ENCODE data around the gene ME1. TPM values are rescaled to one million over a fixed set of nuclear protein-coding genes. Genes with fewer than 3 reads are reported as not detected.
A peak's percentile ranks its signal among the peaks of the same experiment; 100 is the strongest.
"Not testable (repeated sequence)": the region's sequence is repeated elsewhere in the genome, so short reads cannot be mapped to it uniquely, and the experiment has no call there.

Gene ME1
- total RNA-seq, 1 donor from 2014 or later, result 7.8 TPM

DNA sequence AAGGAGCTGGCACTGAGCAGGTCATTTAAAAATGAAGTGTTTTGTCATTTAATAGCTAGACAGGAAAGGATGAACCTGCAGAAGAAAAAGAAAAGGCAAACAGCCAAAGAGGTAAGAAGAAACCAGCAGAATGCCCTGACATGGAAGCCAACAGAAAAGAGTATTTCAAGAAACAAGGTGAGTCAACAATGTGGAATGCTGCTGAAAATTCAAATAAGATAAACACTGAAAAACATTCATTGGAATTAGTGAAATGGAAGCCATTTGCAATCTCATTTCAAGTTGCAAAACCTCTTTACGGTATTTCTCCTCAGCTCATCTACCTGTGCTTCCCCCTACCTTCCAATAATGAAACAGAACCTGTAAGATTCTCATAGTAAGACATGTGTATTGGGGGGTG is 178.1 kb downstream of the ME1 start:
- peak; percentile 15 for DNase-seq

DNA sequence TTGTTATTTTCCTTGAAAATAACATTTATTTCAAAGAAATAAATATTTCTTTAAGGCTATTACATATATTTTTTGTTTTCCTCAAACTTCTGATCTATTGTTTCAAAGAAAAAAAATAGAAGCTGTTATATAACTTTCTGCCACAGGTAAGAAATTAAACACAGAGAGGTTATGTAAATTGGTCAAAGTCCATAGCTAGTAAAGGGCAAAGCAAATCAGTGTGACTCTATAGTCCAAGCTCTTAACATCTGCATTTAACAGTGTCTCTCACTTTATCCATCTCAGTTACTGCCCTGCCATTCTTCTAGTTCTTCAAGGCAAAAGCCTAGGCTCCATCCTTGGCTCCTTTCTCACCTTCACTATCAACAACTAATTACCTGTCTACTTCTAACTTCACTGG is 180.6 kb downstream of the ME1 start:
- no peak for DNase-seq

- DNase-seq, result no peak
These were observed 183.4 kb downstream of the ME1 start for GRCh38 chr6:83247471-83247870.

DNA sequence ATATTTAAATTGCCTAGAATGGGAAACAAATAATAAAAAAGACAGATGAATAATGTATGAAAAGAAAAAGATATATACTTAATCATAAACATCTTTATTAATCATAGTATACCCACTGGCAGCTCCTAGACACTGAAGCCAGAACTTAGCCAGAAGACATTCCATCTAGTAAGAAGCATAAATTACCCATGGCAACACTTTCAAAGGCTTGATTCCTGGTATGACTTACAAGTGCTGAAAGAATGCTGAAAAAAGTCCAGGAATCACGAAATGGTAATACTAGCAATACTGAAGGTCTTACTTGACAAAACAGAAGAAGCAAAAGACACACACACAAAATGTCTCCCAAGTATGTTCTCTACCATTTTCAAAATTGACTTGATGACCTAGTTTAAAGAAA is 199.7 kb downstream of the ME1 start:
- no peak for DNase-seq

- peak; percentile 5 for DNase-seq
These were observed 204.3 kb downstream of the ME1 start for GRCh38 chr6:83226517-83226916.

DNA sequence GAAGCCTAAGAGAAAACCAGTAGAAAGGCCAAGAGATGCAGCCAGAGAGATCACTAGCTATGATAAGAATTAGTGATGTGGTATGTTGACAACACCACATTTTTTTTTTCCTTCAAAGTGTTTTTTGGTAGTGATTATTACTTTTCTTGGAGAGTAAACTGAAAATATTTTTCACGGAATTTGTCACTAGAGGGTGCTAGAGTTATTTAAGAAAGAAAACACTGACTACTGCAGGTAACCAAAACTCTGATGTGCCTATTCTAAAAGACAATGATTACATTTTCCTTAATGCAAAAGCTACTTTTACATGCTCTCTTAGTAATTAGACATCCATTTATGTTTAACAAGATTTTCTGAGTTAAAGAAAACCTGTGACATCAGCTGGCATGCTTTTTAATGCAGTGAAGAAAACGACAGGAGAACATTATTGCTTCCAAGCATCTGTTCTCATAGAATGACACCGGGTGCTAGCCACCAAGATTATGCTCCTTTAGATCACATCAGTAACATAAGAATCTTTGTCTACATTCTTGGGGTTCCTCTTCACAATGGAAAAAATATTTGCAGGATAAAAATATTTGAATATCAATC is 208.9 kb downstream of the ME1 start:
- peak; percentile 66 for DNase-seq

- no peak for DNase-seq
These were observed 209.6 kb downstream of the ME1 start for GRCh38 chr6:83221276-83221675.

GRCh38 chr6:83220121-83220520 is 210.7 kb downstream of the ME1 start:
- DNase-seq, result no peak

DNA sequence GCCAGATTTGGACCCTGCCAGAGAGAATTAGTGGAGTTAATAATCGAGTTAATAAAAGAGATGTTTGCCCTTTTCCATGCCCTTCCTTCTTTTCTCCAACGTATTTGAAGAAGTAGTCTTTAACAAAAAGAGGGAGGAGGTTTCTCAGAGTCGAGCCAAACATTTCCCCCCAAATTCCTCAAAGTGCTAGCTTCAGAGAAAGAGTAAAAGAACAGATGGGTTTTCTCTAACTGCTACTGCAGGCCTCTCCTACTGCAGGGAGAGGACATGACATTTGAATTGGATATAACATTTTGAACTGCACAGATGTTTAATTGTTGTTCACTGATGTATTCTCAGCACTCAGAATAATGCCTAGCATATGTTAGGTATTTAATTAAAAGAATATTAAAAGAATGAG is 212.2 kb downstream of the ME1 start:
- no peak for DNase-seq

DNA sequence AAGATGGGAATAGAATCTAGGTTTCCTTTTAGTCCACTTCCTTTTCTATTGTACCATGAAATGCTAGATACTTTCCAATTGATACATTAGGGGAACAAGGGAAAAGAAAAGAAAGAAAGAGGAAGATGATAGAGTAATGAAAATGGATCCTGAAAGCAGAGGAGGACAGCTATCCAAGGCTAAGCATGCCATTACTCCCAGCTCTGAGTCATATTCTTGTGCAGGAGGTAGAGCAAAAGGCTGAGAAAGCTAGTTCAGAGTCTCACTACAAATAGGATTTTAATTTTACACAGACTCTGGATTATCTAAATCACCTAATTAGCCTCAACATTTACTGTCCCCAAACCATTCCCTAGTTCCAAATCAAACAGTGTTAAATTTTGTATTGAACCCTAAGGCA is 214.0 kb downstream of the ME1 start:
- no peak for DNase-seq

GRCh38 chr6:83215131-83216047 is 215.5 kb downstream of the ME1 start:
- DNase-seq, result peak; percentile 91

DNA sequence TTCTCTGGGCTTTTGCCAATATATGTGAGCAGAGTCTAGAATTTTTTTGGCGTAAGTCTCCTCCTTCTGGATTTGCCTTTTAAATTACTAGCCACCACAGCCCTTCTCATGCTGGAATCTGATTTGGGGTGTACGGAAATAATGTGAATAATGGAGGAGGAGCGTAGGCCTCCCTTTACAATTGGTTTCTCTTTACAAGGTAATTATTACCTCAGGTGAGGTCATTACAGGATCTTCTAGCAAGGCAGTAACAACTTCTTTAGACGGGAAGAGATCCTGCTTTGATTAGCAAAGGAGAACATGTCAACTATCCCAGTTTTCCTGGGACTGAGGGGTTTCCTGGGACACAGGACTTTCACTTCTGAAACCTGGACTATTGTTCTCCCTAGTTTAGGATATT is 228.8 kb downstream of the ME1 start:
- no peak for DNase-seq

DNA sequence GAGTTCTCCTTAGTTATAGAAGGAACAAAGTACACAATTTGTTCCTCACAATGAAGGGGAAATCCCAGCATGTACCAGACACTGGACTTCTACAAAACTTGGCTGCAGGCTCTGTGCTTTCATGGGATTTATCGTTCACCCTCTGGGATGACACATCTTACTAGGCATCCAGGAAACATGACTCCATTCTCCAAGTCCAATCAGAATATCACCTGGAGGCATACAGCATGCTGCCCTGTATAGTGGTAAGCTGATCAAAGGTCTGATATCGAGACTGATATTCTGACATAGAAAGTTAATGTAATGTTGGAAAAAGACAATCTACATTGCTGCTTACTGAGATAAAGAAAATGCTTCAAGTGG is 231.0 kb downstream of the ME1 start:
- peak; percentile 81 for DNase-seq

- DNase-seq, result peak; percentile 64
These were observed 231.5 kb downstream of the ME1 start for GRCh38 chr6:83199173-83199862.

DNA sequence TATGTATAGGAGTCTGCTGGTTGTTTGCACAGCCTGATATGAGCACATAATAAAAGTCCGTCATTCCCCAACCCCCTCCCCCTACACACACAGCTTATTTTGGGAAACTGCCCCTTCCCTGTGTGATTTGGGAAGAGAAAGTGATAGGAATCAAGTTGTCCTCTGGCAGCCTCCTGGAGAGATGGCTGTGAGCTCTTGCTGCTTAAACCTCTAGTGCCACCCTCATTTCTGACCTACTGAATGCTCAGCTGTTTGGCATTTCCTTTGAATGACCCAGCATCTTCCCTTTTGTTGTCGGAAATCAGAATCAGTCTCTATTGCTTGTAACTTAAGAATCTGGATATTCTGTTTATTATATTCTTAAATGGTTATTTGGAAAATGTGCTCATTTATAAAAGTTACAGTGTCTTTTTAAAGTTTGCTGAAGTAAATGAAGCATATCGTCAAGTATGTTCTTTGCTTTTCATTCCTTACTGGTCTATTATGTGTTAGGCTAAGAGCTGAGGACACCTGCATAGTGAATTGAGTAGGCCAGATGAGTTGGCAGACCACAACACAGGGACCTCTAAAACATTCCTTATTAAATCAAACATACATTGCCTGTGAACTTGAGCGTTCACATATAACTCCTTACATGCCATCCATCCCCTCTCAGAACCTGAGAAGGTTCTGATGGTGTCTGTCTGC is 232.2 kb downstream of the ME1 start:
- peak; percentile 73 for DNase-seq

GRCh38 chr6:83193747-83194566 is 236.9 kb downstream of the ME1 start:
- DNase-seq, result peak; percentile 57

DNA sequence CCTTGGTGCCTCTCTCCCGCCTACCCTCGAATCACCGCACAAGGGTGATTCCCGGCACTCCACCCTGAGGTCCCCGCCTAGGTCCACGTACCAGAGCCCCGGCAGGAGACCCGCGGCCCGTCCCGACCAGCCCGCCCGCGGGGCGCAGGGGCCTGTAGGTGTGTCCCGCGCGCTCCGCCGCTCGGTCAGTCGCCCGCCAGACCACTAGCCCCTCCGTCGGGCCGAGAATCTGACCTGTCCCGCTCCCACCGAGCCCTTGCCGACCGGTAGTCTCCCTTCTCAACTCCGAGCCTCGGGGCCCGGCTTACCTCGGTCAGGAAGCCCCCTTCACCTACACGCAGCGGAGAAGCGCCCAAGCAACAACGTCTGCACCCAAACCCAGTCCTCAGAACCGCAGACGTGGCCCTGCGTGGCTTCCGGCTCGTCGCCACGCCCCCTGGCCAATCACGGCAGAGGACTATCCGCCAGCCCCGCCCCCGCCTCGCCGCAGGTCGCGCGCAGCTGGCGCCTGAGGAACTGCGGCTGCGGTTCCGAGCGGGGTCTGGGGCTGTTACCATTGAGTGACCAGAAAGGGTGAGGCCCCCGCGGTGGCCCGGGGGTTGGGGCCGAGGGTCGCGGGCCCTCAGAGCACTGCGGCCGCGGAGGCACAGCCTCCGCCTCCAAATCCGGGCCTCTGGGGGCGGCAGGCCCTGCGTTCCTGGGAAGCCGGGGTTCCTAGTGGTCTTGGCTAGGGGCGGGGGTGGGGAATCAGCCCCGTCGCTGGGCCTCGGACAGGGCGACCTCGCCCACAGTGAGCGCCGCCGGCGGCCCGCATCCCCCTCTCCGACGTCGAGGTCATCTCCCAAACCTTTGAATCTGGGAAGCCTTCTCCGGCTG is 237.7 kb downstream of the ME1 start, which contains the start of the genes PGM3 and RWDD2A:
Gene PGM3 (minus strand): TSS at position 395 of the 876 bp plus-strand sequence. CDS start 2,253 bp downstream, outside the sequence.
Gene RWDD2A (plus strand): TSS at position 487 of the 876 bp plus-strand sequence. CDS start 1,095 bp downstream, outside the sequence.
- DNase-seq, result peak; percentile 94

DNA sequence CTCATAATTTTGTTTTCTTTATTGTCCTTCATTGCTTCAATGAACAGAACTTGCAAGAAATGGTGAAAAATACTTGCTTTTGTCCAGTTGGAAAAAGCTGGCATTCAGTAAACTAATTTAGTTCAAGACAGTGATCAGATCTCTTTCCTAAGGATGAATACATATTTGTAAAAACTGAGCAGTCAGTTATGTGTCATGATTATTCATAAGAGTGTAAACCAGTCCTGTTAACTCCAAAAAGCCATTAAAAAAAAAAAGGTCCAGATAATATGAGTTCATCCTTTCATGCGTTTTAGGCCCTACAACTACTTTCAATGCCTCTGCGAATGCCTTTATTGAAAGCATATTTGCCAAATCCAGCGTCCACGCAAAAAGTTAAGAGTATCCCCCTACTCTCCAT is 238.4 kb downstream of the ME1 start:
- DNase-seq, result no peak

DNA sequence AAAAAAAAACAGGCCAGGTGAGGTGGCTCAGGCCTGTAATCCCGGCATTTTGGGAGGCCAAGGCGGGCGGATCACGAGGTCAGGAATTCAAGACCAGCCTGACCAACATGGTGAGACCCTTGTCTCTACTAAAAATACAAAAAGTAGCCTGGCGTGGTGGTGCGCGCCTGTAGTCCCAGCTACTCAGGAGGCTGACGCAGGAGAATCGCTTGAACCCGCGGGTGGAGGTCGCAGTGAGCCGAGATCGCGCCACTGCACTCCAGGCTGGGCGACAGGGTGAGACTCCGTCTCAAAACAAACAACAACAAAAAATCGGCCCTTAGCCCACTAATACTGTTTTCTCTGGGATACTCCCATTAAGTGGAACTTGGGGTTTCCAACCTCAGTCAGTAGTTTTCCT is 238.9 kb downstream of the ME1 start:
- DNase-seq, result not testable (repeated sequence)

DNA sequence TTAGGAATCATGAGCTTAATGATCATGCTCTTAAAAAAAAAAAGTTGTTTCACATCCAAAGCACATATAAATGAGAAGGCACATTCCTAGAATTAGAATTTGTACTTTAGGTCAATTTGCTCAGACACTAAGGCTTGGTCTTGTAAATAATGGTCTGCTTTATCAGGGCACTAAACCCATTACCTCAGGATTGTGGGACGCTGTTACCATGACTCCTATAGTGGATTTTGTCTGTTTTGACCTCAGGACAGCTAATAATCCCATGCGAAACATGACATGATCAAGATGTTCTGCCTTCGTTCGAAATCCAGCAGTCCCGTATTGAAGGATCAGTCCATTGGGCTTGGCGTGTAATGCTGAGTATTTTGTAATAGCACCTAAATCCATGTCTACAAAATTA is 240.2 kb downstream of the ME1 start:
- DNase-seq, result no peak

GRCh38 chr6:83188501-83188900 is 242.3 kb downstream of the ME1 start:
- DNase-seq, result no peak

Measured in dermis blood vessel endothelial cell (primary cell).